HG02852 (cell line): Measurements from ENCODE around the gene ABCG5.

Experiments
- ATAC-seq: cut with Tn5 transposase; IDR thresholded peaks from one replicate; pipeline ENCODE4 v1.9.1; 2021; ENCODE audit warnings: mild to moderate bottlenecking, moderate library complexity; ENCODE audit not compliant: unreplicated experiment

Gene ABCG5

DNA sequence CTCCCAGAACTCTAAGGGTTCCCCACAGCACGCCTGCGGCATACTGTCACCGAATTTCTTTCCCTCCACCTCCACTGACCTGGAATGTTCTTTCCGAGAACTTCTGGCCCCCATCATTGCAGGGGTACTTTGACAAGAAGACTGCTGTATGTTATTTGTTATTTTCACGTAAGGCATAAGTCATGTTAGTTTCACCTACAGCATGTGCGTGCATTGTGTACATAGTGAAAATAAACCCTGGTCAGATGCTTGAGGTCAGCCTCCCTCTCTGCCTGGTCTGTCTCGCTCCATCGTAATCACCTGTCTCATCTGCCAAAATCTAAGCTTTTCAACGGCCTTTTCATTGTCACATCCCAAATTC is 4.2 kb upstream of the ABCG5 start:
- ATAC-seq = no peak

- ATAC-seq = no peak
Measured at GRCh38 chr2:43841949-43842865, 3.6 kb upstream of the ABCG5 start.

- no peak for ATAC-seq
Measured at GRCh38 chr2:43840965-43841364, 2.3 kb upstream of the ABCG5 start.

DNA sequence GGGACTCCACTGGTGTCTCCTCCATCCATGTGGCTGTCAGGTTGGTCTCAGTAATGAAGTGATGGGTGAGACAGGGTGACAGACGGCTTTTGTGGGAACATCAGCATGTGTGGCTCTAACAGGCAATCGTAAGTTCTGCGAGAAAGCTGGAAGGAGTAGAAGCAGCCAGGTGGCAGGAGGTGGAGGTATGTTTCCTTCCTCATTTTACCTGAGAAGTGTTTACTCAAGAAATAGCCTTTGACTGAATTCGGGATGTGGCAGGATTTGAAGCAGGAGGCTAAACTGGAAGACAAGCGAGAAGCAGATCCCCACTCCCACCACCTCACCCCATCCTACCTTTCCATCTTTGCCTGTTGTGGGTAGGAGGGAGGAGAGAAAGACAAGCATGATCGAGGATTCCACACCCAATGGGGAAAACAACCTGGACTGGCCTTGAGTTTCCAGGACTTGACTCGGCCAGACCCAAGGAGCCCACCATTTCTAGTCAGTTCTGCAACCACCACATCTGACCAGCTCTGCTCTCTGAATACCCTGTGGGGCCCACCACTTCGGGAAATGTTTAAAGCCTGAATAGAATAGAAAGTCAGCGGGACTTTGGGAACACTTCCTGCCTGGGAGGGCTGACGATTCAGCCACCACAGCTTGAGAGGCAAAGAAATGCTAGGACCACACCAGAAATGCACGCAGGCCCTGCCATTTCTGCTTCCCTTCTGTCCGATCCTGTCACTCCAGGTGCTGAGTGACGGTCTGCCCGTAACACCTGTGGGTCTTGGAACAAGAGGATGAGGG is 1.3 kb upstream of the ABCG5 start:
- ATAC-seq = no peak

GRCh38 chr2:43837831-43838559 is 644 bp downstream of the ABCG5 start:
- no peak for ATAC-seq

GRCh38 chr2:43837033-43837432 is 1.6 kb downstream of the ABCG5 start:
- ATAC-seq = no peak

DNA sequence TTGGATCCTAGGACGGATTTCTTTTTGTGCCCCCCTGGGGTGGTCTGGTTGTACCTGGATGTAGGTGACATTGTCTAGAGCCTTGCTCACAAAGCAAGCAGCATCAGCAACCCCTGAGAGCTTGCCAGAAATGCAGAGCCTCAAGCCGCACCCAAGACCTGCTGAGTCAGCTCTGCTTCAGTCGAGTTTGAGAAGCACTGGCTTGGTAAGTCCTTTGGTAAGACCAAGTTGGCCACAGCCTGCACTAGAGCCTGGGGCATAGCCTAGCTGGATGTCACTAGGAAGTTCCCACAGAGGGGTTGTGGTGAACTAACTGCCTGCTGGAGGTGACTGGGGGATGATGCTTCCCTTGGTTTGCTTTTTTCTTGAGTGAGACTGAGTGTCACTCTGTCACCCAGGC is 6.2 kb downstream of the ABCG5 start:
- no peak for ATAC-seq

GRCh38 chr2:43831543-43832294 is 6.9 kb downstream of the ABCG5 start:
- no peak for ATAC-seq

DNA sequence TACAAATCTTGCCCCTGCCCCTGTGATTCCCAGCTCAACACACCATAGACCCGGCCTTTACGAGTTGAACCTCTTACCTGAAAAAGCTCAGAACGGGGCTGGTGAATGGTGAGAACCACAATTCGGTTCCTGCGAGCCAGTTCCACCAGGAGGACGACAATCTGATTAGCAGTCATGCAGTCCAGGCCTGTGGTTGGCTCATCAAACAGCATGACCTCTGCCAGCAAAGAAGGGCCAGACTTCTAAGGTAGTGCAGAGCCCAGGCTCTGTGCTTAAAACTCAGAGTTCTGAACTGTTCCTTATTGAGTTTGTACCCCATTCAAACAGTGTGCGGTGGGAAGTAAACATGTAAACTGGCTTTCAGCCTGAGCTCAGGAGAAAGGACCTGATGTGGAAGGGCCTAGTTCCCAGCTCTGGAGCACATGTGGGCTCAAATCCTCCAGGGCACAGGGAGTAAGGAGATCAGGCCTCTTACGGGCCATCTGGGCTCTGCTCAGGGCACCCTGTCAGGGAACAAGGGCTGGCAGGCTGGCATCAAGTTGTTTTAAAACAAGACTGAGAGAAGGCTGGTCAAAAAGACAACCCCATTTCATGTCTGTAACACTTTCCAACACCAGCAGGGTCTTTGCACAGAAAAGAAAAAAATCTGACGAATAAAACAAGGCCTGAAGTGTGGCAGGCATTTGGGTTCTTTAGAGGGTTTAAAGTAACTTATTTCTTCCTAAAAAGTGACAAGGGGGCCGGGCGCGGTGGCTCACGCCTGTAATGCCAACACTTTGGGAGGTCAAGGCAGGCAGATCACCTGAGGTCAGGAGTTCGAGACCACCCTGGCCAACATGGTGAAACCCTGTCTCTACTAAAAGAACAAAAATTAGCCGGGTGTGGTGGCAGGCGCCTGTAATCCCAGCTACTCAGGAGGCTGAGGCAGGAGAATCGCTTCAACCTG is 12.1 kb downstream of the ABCG5 start:
- ATAC-seq = no peak

GRCh38 chr2:43825841-43826240 is 12.8 kb downstream of the ABCG5 start:
- ATAC-seq = no peak

DNA sequence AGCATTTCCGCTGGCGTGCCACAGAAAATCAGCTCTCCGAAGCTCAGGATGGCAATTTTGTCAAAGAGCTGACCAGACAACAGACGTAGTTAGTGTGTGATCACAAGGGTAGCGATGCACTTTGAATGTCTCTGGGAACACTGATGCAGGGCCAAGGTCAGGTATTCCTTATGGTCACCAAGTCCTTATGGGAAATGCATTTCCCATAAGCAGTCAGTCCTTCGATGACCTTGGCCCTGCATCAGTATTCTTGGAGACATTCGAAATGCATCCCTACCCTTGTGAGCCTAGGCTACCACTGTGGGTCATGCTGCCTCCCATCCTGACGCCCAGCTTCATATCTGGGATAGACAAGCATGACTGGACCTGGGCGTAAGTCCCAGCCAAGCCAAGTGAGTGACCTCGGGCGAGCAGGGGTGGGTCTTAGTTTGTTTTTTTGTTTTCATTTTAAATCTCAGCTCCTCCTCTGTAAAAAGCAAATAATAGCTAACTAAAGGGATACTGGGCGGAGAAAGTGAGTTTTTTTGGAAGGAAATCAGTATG is 13.6 kb downstream of the ABCG5 start:
- ATAC-seq = no peak

DNA sequence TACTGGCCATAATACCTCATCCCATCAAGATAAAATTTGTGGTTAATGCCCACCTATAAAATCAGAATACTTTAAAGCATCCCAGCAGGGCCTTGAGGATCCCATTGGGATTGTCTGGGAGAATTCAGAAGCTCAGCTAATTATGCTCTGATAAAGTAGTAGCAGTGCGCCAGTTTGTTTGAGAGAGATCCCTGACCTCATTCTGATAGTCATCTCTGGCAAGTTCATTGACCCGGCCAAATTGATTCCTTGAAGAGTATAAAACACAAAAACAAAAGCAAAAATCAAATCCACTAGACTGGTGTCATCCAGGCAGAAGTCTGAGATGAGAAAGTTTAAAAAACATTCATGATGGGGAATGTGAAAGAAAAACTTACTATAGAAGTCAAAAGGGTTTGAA is 14.1 kb downstream of the ABCG5 start:
- ATAC-seq = no peak

- ATAC-seq = no peak
Measured at GRCh38 chr2:43823751-43824150, 14.9 kb downstream of the ABCG5 start.

DNA sequence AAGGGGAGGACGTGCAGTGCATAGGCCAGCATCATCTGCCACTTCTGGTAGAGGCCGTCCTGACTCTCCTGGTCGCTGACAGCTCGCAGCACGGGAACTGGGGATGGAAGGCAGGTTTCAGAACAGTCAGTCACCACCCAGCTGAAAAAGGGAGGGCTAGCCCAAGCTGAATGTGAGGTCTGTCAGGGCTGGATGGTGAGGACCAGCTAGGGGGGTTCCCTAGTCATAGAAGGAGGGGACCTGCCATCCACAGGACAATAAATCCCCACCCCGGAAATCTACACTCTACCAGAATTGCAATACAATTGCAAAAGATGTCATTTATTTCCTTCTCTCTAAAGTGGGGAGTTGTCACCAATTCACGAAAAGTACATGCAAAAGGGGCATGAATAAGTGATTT is 15.8 kb downstream of the ABCG5 start:
- no peak for ATAC-seq

DNA sequence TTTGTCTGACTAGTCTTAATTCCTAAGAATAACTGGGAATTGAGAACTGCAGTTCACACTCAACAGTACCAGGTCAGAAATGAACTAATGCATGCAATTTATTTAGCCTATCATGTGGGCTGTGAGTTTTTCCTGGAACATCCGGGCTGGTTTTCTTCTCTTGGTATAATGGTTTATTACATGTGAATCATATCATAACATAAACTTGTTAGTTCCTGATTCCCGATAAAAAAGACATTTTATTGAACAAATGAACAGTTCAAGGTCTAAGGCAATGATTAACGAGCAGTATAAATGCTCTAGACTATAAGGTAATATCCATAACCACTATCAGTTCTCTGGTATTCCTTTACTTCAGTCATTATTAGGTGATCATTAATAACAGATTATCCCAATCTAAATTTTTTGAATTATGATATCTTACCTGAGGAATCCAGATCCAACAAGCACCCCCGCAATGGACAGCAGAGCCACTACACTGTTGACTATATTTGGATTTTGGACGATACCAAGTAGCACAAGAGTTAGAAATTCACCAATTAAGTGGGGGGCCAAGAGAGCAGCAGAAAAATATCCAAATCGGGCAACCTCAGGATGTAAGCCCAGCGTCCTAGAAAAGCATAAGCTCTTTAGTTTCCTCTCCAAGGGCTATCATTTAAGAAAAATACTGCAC is 19.0 kb downstream of the ABCG5 start:
- ATAC-seq = no peak

DNA sequence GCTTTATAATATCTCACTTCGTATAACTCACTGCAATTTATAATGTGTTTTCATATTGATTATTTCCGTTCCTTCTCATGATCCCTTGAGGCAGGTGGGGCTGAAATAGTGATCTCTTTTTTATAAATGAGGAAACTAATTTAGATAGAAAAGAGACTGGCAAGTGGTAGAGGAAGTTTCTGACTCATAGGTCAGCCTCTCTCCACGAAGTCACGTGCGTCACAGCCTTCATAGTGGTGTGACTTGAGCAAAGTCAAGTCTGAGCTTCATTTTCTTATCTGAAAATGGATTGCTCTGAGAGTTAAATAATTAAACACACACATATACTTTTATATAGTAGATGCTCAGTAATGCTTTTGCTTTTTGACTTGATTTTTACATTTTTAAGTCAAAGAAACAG is 19.9 kb downstream of the ABCG5 start:
- ATAC-seq = no peak

DNA sequence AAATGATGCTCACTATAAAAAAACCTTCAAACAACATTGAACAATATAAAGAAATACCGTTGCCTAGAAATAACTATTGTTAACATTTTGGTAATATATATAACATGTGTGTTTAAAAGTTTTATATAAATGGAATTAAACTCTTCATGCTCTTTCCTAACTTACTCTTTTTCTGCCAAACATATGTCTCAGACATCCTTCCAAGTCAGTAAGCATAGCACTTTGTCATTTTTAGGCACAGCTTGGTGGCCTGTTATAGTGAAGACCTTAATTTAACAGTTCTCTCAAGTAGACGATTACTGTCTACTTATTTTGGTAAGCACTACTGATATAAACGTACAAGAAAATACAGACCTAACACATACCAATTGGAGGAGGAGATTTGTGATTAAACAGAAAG is 23.9 kb downstream of the ABCG5 start:
- ATAC-seq = no peak

- ATAC-seq = no peak
Measured at GRCh38 chr2:43812947-43813346, 25.7 kb downstream of the ABCG5 start.

- ATAC-seq = no peak
Measured at GRCh38 chr2:43812006-43812405, 26.6 kb downstream of the ABCG5 start.
